Measurements from ENCODE around the gene SPATA20.

SPATA20 gene

GRCh38 chr17:50539762-50540559, 7.0 kb upstream of the SPATA20 start:
- DNase-seq (ENCODE audit: low read depth in 2 of 2) = no peak
- H3K4me3 ChIP-seq (replicated peaks in 1 of 2; ENCODE audit: low read depth in 2 of 2, low read length in 2 of 2) = no peak overlapping the region
- TF ChIP-seq CTCF (IDR thresholded peaks at IDR 0.05; ENCODE audit: low read depth, low read length) = no peak

GRCh38 chr17:50540560-50541401, 6.2 kb upstream of the SPATA20 start:
- no peak overlapping the region for H3K4me3 ChIP-seq (replicated peaks in 1 of 2; ENCODE audit: low read depth in 2 of 2, low read length in 2 of 2)
- TF ChIP-seq CTCF (IDR thresholded peaks at IDR 0.05; ENCODE audit: low read depth, low read length) = no peak
- no peak for DNase-seq (ENCODE audit: low read depth in 2 of 2)

- peak overlapping the region; percentile 20 to 56 for H3K4me3 ChIP-seq (replicated peaks in 1 of 2; ENCODE audit: low read depth in 2 of 2, low read length in 2 of 2)
- no peak for DNase-seq (ENCODE audit: low read depth in 2 of 2)
- TF ChIP-seq CTCF (IDR thresholded peaks at IDR 0.05; ENCODE audit: low read depth, low read length) = no peak
These were observed 5.6 kb upstream of the SPATA20 start for GRCh38 chr17:50541402-50541715.

- H3K4me3 ChIP-seq (replicated peaks in 1 of 2; ENCODE audit: low read depth in 2 of 2, low read length in 2 of 2) = peak overlapping the region; percentile 48 to 56
- TF ChIP-seq CTCF (IDR thresholded peaks at IDR 0.05; ENCODE audit: low read depth, low read length) = no peak
- DNase-seq (ENCODE audit: low read depth in 2 of 2) = peak; percentile 69 to 83
These were observed 5.0 kb upstream of the SPATA20 start for GRCh38 chr17:50541716-50542688.

- no peak for TF ChIP-seq CTCF (IDR thresholded peaks at IDR 0.05; ENCODE audit: low read depth, low read length)
- no peak overlapping the region for H3K4me3 ChIP-seq (replicated peaks in 1 of 2; ENCODE audit: low read depth in 2 of 2, low read length in 2 of 2)
- no peak for DNase-seq (ENCODE audit: low read depth in 2 of 2)
These were observed 3.9 kb upstream of the SPATA20 start for GRCh38 chr17:50542795-50543774.
